IPS-18c (cell line): ENCODE measurements around the gene RPAP2.
"Not testable (repeated sequence)": the region's sequence is repeated elsewhere in the genome, so short reads cannot be mapped to it uniquely, and the experiment has no call there.

ENCODE experiments used
- H3K4me3 ChIP-seq: 2 replicates; pipeline ENCODE4 v1.7.0; 2013; ENCODE audit warnings: low read depth, mild to moderate bottlenecking, low read length, moderate library complexity; ENCODE audit not compliant: insufficient read depth
- H3K9me3 ChIP-seq: one replicate; pipeline ENCODE4 v1.6.1; 2013; ENCODE audit warnings: mild to moderate bottlenecking, low read length, moderate library complexity; ENCODE audit not compliant: control insufficient read depth, insufficient read depth

The RPAP2 gene

DNA sequence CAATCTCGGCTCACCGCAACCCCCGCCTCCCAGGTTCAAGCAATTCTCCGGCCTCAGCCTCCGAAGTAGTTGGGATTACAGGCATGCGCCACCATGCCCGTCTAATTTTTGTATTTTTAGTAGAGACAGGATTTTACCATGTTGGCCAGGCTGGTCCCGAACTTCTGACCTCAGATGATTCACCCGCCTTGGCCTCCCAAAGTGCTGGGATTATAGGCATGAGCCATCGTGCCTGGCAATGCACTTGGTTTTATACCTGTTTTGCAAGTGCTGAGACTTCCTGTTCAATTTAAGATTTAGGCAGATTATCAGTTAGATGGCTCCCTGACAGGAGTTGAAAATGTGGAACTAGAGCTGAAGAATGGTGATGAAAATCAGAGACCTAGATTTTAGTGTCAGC, 60.5 kb downstream of the RPAP2 start:
- H3K4me3 ChIP-seq, H3K9me3 ChIP-seq: not testable (repeated sequence)

DNA sequence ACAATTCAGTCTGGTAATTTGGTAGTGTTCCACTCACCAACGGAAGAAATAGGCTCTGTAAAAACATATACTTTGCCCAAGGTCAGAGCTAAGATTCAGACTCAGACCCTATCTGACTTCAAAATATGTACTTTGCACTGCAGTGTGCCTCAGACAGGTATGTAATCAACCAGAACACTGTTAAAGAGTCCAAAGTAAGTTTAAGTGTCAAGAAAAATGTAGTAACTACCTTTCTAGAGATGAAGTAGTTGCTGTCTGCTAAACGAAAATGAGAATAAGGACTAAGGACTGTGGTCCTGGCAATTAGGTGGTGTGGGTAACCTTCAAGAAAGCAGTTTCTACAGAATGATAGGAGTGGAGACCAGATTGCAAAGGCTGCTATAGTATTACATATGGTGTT, 61.1 kb downstream of the RPAP2 start:
- Histone ChIP-seq H3K9me3 (no peaks in the 10 kb centered on the region), H3K4me3 (no peak overlapping the region)

DNA sequence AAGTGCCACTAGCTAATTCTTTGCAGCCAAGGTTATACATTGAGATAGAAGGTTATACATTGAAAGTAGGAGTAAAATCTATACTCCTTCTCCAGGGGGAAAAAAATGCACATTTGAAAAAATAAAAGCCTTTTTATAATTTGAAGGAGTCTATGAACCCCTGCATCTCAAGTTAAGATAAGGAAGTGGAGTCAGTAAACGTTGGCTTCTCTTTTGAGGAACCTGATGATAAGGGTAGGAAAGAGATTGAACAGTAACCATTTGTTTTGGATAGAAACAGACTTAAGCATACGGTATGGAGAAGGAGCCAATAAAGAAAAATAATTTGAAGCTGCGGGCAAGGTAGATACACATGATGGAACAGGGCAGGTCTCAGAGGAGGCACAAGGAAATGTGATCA, 64.1 kb downstream of the RPAP2 start:
- Histone ChIP-seq H3K9me3 (no peaks in the 10 kb centered on the region), H3K4me3 (no peak overlapping the region)

DNA sequence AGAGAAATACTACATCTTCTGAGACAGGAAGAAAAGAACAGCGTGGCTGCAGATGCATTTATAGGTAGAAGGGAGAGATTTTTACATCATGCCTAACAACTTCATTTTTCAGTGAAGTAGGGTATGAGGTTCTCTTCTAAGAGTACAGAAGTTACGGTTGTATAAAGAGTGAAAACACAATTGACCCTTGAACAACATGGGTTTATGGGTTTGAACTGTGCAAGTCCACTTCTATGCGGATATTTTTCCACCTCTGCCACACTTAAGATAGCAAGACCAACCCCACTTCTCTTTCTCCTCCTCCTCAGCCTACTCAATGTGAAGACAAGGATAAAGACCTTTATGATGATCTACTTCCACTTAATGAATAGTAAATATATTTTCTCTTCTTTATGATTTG, 64.5 kb downstream of the RPAP2 start:
- H3K4me3 ChIP-seq: no peak overlapping the region
- H3K9me3 ChIP-seq: no peaks in the 10 kb centered on the region

DNA sequence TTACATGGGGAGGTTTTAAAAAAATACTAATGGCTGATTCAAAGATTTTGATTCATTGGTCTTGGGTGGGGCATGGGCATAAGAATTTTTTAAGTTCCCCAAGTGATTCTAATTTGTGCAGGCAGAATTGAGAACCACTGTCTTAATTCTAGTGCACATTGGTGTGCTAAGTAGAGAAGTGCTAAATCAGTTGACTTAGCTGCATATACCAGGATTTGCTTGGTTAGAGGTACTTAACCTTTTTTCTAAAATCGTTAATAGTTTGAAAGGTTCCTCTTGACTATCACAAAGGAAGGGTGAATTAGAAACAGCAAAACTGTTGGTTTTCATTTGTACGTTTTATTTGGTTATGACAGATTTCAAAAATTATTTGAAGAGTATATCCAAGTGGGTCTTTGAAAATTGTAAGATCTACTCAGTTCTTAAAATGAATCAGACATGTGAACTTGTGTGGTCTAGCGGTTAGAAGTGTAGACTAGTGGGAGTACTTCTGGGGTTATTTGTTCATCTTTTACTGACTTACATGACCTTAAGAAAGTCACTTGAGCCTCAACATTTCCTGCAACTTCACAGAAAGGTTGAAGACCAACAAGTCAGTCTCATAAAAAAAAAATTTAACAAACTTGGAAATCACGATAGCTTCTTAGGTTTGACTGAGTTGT, 66.7 kb downstream of the RPAP2 start:
- H3K4me3 ChIP-seq: no peak overlapping the region
- no peaks in the 10 kb centered on the region for H3K9me3 ChIP-seq

- no peaks in the 10 kb centered on the region for H3K9me3 ChIP-seq
- H3K4me3 ChIP-seq: no peak overlapping the region
Observed at GRCh38 chr1:92366040-92366395, 67.2 kb downstream of the RPAP2 start.

DNA sequence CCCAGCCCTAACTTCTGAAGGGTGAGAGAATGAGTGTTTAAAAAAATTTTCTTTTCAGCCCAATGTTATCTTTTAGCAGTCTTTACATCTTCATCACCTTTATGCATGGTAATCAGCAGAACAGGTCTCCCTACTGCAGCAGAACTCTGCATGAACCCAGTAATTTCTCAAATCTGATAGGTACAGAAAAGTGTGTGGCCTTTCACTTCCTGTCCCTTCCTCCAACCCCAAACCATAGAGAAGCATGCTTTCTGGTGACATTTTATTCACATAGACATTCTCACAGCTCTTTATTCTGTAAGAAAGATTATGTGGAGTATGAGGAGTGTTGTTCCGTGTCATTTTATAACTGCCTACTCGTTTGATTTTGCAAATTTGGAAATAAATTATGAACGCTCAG, 68.6 kb downstream of the RPAP2 start:
- no peak overlapping the region for H3K4me3 ChIP-seq

DNA sequence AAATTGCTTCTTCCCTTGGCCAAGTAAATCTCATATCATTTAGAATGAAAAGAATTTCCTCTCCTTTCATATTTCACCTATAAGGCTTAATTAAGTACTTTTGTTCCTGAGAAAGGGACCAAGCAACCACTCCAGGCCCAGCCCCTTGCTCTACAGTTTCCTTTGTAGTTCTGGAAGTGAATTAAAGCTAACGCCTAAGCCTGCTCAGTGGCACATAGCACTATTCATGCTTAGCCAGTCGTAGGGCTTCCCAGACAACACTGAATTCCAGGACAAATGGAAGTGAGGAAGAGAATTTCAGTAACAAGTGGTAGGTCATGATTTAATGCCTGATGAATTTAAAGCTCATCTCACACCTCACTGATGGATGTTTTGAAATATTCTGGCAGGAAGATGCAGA, 73.3 kb downstream of the RPAP2 start:
- Histone ChIP-seq H3K4me3 (no peak overlapping the region), H3K9me3 (no peaks in the 10 kb centered on the region)

More for the DNA sequence above, 68.6 kb downstream of the RPAP2 start:
- no peaks in the 10 kb centered on the region for H3K9me3 ChIP-seq

GRCh38 chr1:92374223-92374622, 75.4 kb downstream of the RPAP2 start:
- no peaks in the 10 kb centered on the region for H3K9me3 ChIP-seq
- H3K4me3 ChIP-seq: no peak overlapping the region

DNA sequence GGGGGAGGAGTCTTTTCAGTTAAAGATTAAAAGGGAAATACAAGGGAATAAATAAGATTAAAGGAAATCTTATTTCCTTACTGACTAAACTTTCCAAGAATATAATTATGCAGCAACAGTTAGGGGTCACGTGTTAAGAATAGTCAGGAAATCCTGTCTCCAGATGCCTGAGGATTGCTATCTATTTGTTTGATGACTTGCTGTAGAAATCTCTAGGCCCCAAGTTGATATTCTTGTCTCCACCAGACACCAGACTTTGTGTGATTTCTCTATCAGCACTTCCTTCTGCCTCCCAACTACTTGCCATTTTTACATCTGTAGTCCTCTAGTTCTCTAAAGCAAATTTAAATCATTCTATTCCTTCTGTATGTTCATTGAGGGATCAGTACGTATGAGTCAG, 77.5 kb downstream of the RPAP2 start:
- H3K4me3 ChIP-seq: no peak overlapping the region

DNA sequence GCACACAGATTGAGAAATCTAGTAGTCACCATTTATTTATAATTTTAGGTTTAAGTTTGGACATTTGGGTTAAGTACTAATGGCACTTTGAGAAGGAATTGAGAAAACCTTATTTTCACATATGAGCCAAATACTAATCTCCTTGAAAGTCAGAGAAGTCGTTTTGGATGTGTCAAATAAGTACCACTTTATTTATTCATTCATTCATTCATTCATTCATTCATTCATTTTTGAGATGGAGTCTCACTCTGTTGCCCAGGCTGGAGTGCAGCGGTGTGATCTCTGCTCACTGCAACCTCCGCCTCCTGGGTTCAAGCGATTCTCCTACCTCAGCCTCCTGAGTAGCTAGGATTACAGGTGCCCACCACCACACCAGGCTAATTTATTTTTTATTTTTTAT, 79.1 kb downstream of the RPAP2 start:
- not testable (repeated sequence) for H3K9me3 ChIP-seq, H3K4me3 ChIP-seq

More for the DNA sequence above, 77.5 kb downstream of the RPAP2 start:
- no peaks in the 10 kb centered on the region for H3K9me3 ChIP-seq

- Histone ChIP-seq H3K9me3 (peaks cover 6% of the 10 kb centered on the region), H3K4me3 (no peak overlapping the region)
Observed at GRCh38 chr1:92380867-92381266, 82.0 kb downstream of the RPAP2 start.

DNA sequence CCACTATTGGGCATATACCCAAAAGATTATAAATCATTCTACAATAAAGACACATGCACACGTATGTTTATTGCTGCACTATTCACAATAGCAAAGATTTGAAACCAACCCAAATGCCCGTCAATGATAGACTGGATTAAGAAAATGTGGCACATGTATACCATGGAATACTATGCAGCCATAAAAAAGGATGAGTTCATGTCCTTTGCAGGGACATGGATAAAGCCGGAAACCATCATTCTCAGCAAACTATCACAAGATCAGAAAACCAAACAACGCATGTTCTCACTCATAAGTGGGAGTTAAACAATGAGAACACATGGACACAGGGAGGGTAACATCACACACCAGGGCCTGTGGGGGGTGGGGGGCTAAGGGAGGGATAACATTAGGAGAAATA, 95.1 kb downstream of the RPAP2 start:
- H3K4me3 ChIP-seq, H3K9me3 ChIP-seq: not testable (repeated sequence)

DNA sequence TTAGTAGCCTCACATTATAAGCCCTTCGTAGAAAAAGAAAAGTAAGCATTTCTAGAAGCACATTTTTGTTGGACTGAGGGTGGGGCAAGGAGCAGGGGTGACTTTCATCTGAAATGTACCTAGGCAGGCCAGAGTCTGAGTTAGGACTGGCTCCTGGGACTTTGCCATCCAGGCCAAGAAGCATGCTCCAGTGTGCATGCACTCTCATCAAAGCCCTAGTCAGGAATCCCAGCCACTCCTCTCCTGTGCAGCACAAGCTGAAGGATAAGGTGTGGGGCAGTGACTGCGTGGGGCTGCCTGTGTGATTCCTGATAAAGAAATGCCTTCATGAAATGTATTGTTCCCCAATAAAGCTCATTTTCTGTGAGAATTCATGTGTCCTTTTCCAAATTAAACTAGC, 99.7 kb downstream of the RPAP2 start:
- H3K4me3 ChIP-seq: no peak overlapping the region
- H3K9me3 ChIP-seq: peaks cover 3% of the 10 kb centered on the region

DNA sequence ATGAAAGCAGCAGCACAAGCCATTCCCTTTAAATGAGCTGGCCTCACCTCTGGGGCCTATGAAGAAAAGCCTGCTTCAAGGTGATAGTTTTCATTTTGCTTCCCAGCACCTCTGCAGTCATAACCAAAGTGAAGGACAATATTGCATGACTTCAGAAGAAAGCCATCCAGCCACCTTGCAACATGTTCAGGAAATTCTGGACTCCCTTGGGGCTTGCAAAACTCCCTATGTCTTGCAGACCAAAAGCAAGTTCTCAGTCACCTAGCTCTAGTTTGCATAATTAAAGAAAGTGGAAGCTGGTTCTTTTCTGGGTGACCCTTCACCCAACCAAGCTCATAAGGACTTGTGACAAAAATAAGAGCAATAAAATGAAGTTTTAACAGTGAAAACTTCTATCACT, 100.2 kb downstream of the RPAP2 start:
- Histone ChIP-seq H3K4me3 (no peak overlapping the region), H3K9me3 (peaks cover 6% of the 10 kb centered on the region)

DNA sequence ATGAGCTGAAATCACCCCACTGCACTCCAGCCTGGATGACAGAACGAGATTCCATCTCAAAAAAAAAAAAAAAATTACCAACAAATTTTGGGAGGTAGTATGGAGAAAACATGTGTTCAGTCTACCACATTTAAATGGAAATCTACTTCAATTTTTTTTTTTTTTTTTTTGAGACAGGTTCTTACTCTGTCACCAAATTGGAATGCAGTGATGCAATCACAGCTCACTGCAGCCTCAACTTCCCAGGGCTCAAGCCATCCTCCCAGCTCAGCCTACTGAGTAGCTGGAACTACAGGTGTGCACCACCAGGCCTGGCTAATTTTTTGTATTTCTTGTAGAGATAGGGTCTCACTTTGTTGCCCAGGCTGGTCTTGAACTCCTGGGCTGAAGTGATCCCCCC, 105.8 kb downstream of the RPAP2 start:
- Histone ChIP-seq H3K4me3 (no peak overlapping the region), H3K9me3 (peaks cover 6% of the 10 kb centered on the region)

DNA sequence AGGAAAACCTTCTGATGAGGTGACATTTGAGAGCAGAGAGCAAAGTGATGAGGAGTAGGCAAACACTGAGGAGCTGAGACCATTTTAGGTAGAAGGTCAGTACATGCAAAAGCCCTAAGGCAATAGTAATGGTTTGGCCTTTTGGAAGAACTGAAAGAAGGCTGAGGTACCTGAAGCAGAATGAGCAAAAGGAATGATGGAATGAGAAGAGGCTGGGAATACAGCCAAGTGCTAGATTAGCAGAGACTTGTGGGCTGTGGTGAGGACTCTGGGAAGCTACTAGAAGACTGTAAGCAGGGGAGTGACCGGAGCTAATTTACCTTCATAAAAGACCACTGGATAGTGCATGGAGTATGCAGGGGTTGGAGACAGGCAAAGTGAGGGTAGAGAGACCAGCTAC, 110.0 kb downstream of the RPAP2 start:
- H3K9me3 ChIP-seq: peaks cover 2% of the 10 kb centered on the region
- no peak overlapping the region for H3K4me3 ChIP-seq

GRCh38 chr1:92409946-92410549, 111.2 kb downstream of the RPAP2 start:
- H3K9me3 ChIP-seq: no peaks in the 10 kb centered on the region
- H3K4me3 ChIP-seq: no peak overlapping the region

GRCh38 chr1:92410706-92411105, 111.8 kb downstream of the RPAP2 start:
- Histone ChIP-seq H3K9me3 (no peaks in the 10 kb centered on the region), H3K4me3 (no peak overlapping the region)
